GM19468 (cell line): ENCODE results near the gene CST9.

ENCODE experiments used
- ATAC-seq: cut with Tn5 transposase; IDR thresholded peaks from one replicate; pipeline ENCODE4 v1.9.1; 2021; ENCODE audit warnings: mild to moderate bottlenecking, moderate library complexity, moderate number of reproducible peaks; ENCODE audit not compliant: unreplicated experiment; ENCODE audit errors: extremely low read depth

The CST9 gene

GRCh38 chr20:23605867-23606651, at the start of gene CST9:
Gene CST9 (minus strand): TSS chr20:23605917. CDS start chr20:23605864, 53 bp downstream.
- ATAC-seq: no peak

GRCh38 chr20:23654717-23655116, 49.0 kb upstream of the CST9 start:
- ATAC-seq: no peak

- no peak for ATAC-seq
Measured at GRCh38 chr20:23654000-23654399, 48.3 kb upstream of the CST9 start.

GRCh38 chr20:23653400-23653938, 47.8 kb upstream of the CST9 start:
- no peak for ATAC-seq

- no peak for ATAC-seq
Measured at GRCh38 chr20:23652926-23653325, 47.2 kb upstream of the CST9 start.

GRCh38 chr20:23652371-23652770, 46.7 kb upstream of the CST9 start:
- ATAC-seq: no peak

- no peak for ATAC-seq
Measured at GRCh38 chr20:23651117-23651516, 45.4 kb upstream of the CST9 start.

- ATAC-seq: no peak
Measured at GRCh38 chr20:23649830-23650417, 44.2 kb upstream of the CST9 start.

GRCh38 chr20:23649242-23649641, 43.5 kb upstream of the CST9 start:
- no peak for ATAC-seq

- ATAC-seq: no peak
Measured at GRCh38 chr20:23647346-23647745, 41.6 kb upstream of the CST9 start.

GRCh38 chr20:23646106-23646873, 40.6 kb upstream of the CST9 start:
- no peak for ATAC-seq

- ATAC-seq: no peak
Measured at GRCh38 chr20:23645575-23645974, 39.9 kb upstream of the CST9 start.

- ATAC-seq: no peak
Measured at GRCh38 chr20:23644164-23644563, 38.4 kb upstream of the CST9 start.

- no peak for ATAC-seq
Measured at GRCh38 chr20:23643659-23644058, 37.9 kb upstream of the CST9 start.

GRCh38 chr20:23641936-23642751, 36.4 kb upstream of the CST9 start:
- ATAC-seq: no peak

GRCh38 chr20:23640671-23641667, 35.3 kb upstream of the CST9 start:
- no peak for ATAC-seq

- ATAC-seq: no peak
Measured at GRCh38 chr20:23640018-23640601, 34.4 kb upstream of the CST9 start.

GRCh38 chr20:23639490-23639958, 33.8 kb upstream of the CST9 start:
- ATAC-seq: no peak
